ENCODE measurements around the gene MAPKAP1.

Gene MAPKAP1

DNA sequence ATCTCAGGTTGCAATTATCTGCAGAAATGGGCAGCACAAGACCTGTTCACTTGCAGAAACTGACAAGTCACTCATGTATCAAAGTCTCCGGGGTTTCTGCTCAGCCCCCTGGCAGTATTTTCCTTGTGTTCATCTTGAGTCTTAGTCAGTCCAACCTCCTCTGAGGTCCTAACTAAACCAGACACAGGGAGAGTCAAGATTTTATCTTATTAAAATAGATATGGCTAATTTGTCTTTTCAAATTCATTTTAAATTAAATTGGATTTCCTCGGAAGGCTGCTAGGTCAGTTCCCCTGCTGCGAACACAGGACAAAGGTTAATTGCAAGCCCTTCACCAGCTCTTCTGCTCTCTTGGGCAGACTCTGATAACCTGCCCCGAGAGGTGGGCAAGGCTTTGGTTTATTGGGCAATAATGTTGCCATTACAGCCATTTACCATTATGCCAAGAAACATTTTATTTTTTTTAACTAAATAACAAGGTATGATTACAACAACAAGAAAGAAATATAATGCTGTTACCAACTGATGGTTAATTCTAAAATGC, 103.5 kb downstream of the MAPKAP1 start:
- Histone ChIP-seq H3K36me3 (ENCODE audit: insufficient read depth, insufficient read length, low read length) (no peaks in the 10 kb centered on the region), H3K9me3 (ENCODE audit: insufficient read depth, low read length) (no peaks in the 10 kb centered on the region), H3K9ac (ENCODE audit: insufficient read length, low read depth) (no peak overlapping the region), H3K4me3 (ENCODE audit: insufficient read length, low read depth) (no peak overlapping the region), H3K4me1 (ENCODE audit: insufficient read depth, insufficient read length) (no peaks in the 10 kb centered on the region), H3K27me3 (ENCODE audit: insufficient read depth, insufficient read length) (no peaks in the 10 kb centered on the region)
- TF ChIP-seq SUZ12 (IDR thresholded peaks at IDR 0.05; ENCODE audit: extremely low read depth, insufficient read depth, insufficient read length) = no peak
- no peak for TF ChIP-seq ZNF274 (IDR thresholded peaks at IDR 0.05; ENCODE audit: low read depth, low read length)
- no peak for TF ChIP-seq YY1 (IDR thresholded peaks at IDR 0.05; ENCODE audit: insufficient read depth, insufficient read length)
- DNase-seq (ENCODE audit: low read depth, low spot score) = no peak

DNA sequence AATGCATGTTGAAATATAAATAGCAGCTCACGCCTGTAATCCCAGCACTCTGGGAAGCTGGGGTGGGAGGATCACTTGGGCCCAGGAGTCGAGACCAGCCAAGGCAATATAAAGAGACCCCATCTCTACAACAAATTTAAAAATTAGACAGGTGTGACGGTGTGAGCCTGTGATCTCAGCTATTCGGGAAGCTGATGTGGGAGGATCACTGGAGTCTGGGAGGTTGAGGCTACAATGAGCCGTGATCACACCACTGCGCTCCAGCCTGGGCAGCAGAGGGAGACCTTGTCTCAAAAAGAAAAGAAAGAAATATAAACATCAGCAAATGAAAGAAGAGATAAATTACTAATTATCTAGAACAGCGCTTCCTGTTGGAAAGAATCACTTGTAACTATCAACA, 105.0 kb downstream of the MAPKAP1 start:
- no peaks in the 10 kb centered on the region for H3K36me3 ChIP-seq (ENCODE audit: insufficient read depth, insufficient read length, low read length)
- DNase-seq (ENCODE audit: low read depth, low spot score) = no peak
- TF ChIP-seq YY1 (IDR thresholded peaks at IDR 0.05; ENCODE audit: insufficient read depth, insufficient read length) (no peak), ZNF274 (IDR thresholded peaks at IDR 0.05; ENCODE audit: low read depth, low read length) (no peak), SUZ12 (IDR thresholded peaks at IDR 0.05; ENCODE audit: extremely low read depth, insufficient read depth, insufficient read length) (no peak)
- H3K4me3 ChIP-seq (ENCODE audit: insufficient read length, low read depth) = no peak overlapping the region
- no peak overlapping the region for H3K9ac ChIP-seq (ENCODE audit: insufficient read length, low read depth)
- H3K9me3 ChIP-seq (ENCODE audit: insufficient read depth, low read length) = no peaks in the 10 kb centered on the region
- no peaks in the 10 kb centered on the region for H3K27me3 ChIP-seq (ENCODE audit: insufficient read depth, insufficient read length)
- H3K4me1 ChIP-seq (ENCODE audit: insufficient read depth, insufficient read length) = no peaks in the 10 kb centered on the region

DNA sequence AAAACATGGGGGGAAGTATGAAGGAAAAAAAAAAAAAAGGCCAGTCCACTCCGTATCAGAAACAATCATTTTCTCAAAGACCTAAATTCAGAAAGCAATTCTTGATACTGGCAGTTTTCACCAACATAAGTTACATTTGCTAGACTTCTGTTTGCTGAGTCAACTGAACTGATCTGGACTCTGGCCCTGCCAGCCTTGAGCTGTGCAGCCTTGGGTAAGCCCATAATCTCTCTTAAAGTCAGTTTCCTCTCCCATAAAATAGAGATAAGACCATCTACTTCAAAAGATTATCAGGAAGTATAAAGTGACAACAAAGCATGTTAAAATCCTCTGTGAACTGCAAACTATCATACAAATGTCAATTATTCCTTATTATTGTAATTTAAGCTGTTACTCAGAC, 106.8 kb downstream of the MAPKAP1 start:
- Histone ChIP-seq H3K9me3 (ENCODE audit: insufficient read depth, low read length) (no peaks in the 10 kb centered on the region), H3K36me3 (ENCODE audit: insufficient read depth, insufficient read length, low read length) (peaks cover 8% of the 10 kb centered on the region), H3K4me1 (ENCODE audit: insufficient read depth, insufficient read length) (no peaks in the 10 kb centered on the region), H3K9ac (ENCODE audit: insufficient read length, low read depth) (no peak overlapping the region), H3K4me3 (ENCODE audit: insufficient read length, low read depth) (no peak overlapping the region), H3K27me3 (ENCODE audit: insufficient read depth, insufficient read length) (no peaks in the 10 kb centered on the region)
- TF ChIP-seq YY1 (IDR thresholded peaks at IDR 0.05; ENCODE audit: insufficient read depth, insufficient read length) (no peak), SUZ12 (IDR thresholded peaks at IDR 0.05; ENCODE audit: extremely low read depth, insufficient read depth, insufficient read length) (no peak), ZNF274 (IDR thresholded peaks at IDR 0.05; ENCODE audit: low read depth, low read length) (no peak)
- DNase-seq (ENCODE audit: low read depth, low spot score) = no peak

DNA sequence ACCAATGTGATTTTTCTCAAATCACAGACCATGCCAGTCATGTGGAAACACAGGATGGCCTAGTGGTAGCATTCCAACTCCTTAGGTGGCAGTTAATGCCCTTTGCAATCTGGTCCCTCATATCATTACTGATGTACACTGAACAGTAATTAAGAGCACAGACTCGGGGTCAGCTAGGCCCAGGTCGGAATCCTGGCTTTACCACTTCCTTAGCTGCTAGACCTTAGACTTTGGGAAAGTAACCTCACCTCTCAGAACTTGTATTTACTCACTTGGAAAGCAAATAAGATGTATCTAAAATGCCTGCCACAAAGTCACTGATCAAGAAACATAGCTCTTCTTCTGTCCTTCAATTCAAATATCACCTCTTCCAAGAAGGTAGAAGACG, 112.8 kb downstream of the MAPKAP1 start:
- Histone ChIP-seq H3K36me3 (ENCODE audit: insufficient read depth, insufficient read length, low read length) (peaks cover 8% of the 10 kb centered on the region), H3K9me3 (ENCODE audit: insufficient read depth, low read length) (no peaks in the 10 kb centered on the region), H3K4me3 (ENCODE audit: insufficient read length, low read depth) (no peak overlapping the region), H3K4me1 (ENCODE audit: insufficient read depth, insufficient read length) (no peaks in the 10 kb centered on the region), H3K27me3 (ENCODE audit: insufficient read depth, insufficient read length) (no peaks in the 10 kb centered on the region), H3K9ac (ENCODE audit: insufficient read length, low read depth) (no peak overlapping the region)
- no peak for DNase-seq (ENCODE audit: low read depth, low spot score)
- TF ChIP-seq ZNF274 (IDR thresholded peaks at IDR 0.05; ENCODE audit: low read depth, low read length) (no peak), YY1 (IDR thresholded peaks at IDR 0.05; ENCODE audit: insufficient read depth, insufficient read length) (no peak), SUZ12 (IDR thresholded peaks at IDR 0.05; ENCODE audit: extremely low read depth, insufficient read depth, insufficient read length) (no peak)

DNA sequence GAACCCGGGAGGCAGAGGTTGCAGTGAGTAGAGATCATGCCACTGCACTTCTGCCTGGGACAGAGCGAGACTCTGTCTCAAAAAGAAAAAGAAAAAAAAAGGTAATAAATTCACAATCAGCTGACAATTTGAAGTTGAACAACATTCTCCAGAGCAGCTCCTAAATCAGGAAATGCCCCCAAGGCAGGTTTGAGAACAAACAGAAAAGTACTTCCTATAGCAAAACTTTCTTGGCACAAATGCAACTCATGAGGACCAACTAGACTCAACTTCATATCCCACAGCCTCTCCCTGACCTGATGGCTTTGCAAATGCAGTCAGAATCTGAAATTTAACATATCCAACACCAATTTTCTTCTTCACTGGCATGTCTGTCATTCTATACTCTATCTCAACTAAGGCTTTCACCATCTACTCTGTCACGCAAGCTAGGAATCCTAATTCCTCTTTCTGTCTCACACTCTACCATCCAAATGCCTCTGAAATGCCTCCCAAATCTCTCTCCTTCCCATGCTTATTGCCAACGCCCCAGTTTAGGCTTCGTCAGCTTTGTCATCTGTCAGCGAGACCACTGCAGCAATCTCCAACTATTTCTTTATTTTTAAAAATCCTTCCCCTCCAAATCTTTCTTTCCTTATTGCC, 113.3 kb downstream of the MAPKAP1 start:
- TF ChIP-seq ZNF274 (IDR thresholded peaks at IDR 0.05; ENCODE audit: low read depth, low read length) = no peak
- TF ChIP-seq YY1 (IDR thresholded peaks at IDR 0.05; ENCODE audit: insufficient read depth, insufficient read length) = no peak
- no peak for TF ChIP-seq SUZ12 (IDR thresholded peaks at IDR 0.05; ENCODE audit: extremely low read depth, insufficient read depth, insufficient read length)
- H3K36me3 ChIP-seq (ENCODE audit: insufficient read depth, insufficient read length, low read length) = peaks cover 10% of the 10 kb centered on the region
- no peaks in the 10 kb centered on the region for H3K4me1 ChIP-seq (ENCODE audit: insufficient read depth, insufficient read length)
- no peak overlapping the region for H3K9ac ChIP-seq (ENCODE audit: insufficient read length, low read depth)
- H3K9me3 ChIP-seq (ENCODE audit: insufficient read depth, low read length) = no peaks in the 10 kb centered on the region
- no peak overlapping the region for H3K4me3 ChIP-seq (ENCODE audit: insufficient read length, low read depth)
- no peak for DNase-seq (ENCODE audit: low read depth, low spot score)
- no peaks in the 10 kb centered on the region for H3K27me3 ChIP-seq (ENCODE audit: insufficient read depth, insufficient read length)

DNA sequence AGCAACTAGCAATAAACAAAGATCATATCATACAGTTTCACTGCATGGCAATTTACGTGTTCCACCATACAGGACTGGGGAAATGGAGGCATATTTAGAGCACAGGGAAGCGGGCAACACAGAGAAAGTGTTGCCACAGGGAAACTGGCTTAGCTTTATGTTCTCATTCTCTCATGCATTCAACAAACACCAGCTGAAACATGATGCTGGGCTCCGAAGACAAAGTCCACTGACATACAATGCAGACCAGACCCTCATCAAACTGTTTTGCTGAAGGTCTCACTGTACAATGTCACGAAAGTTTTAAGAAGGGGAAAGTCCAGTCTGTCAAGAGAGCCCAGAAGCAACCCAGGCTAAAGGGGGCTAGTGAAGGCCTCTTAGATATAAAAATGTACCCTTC, 115.1 kb downstream of the MAPKAP1 start:
- Histone ChIP-seq H3K27me3 (ENCODE audit: insufficient read depth, insufficient read length) (no peaks in the 10 kb centered on the region), H3K4me3 (ENCODE audit: insufficient read length, low read depth) (no peak overlapping the region), H3K9ac (ENCODE audit: insufficient read length, low read depth) (no peak overlapping the region), H3K36me3 (ENCODE audit: insufficient read depth, insufficient read length, low read length) (peaks cover 10% of the 10 kb centered on the region), H3K4me1 (ENCODE audit: insufficient read depth, insufficient read length) (no peaks in the 10 kb centered on the region), H3K9me3 (ENCODE audit: insufficient read depth, low read length) (no peaks in the 10 kb centered on the region)
- TF ChIP-seq ZNF274 (IDR thresholded peaks at IDR 0.05; ENCODE audit: low read depth, low read length) = no peak
- no peak for TF ChIP-seq SUZ12 (IDR thresholded peaks at IDR 0.05; ENCODE audit: extremely low read depth, insufficient read depth, insufficient read length)
- no peak for TF ChIP-seq YY1 (IDR thresholded peaks at IDR 0.05; ENCODE audit: insufficient read depth, insufficient read length)
- DNase-seq (ENCODE audit: low read depth, low spot score) = no peak

DNA sequence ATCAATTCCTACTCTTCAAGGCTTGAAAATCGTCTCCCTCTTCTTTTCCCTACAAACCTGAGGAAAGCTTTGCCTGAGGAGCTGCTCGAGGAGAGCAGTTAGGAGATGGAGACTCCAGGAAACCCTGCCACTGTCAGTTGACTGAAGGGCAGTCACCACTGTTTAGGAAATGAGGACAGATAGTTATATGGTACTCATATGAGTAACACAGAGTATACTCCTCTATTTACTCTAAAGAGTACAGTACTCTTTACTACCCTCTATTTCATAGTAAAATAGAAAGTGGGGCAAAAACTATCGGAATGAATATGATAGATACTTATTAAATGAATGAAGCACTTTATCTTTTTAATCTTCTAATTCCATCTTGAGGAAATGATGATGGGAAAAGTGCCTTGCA, 115.8 kb downstream of the MAPKAP1 start:
- Histone ChIP-seq H3K36me3 (ENCODE audit: insufficient read depth, insufficient read length, low read length) (peaks cover 9% of the 10 kb centered on the region), H3K9ac (ENCODE audit: insufficient read length, low read depth) (no peak overlapping the region), H3K4me3 (ENCODE audit: insufficient read length, low read depth) (no peak overlapping the region), H3K9me3 (ENCODE audit: insufficient read depth, low read length) (no peaks in the 10 kb centered on the region), H3K4me1 (ENCODE audit: insufficient read depth, insufficient read length) (no peaks in the 10 kb centered on the region), H3K27me3 (ENCODE audit: insufficient read depth, insufficient read length) (no peaks in the 10 kb centered on the region)
- no peak for DNase-seq (ENCODE audit: low read depth, low spot score)
- no peak for TF ChIP-seq YY1 (IDR thresholded peaks at IDR 0.05; ENCODE audit: insufficient read depth, insufficient read length)
